Omental fat pad (tissue), 4 donors: ENCODE results near the gene AMER1. TPM values are rescaled to one million over a fixed set of nuclear protein-coding genes. Genes with fewer than 3 reads are reported as not detected.

ENCODE experiments used
- ATAC-seq: fragments of 150-250 bp; one replicate; pipeline ENCODE4 v1.9.1; 2016; ENCODE audit warnings: mild to moderate bottlenecking, moderate library complexity; ENCODE audit not compliant: low FRiP score
- DNase-seq: peaks from one replicate; pipeline ENCODE4 v3.0.0-alpha.2; 2019; ENCODE audit warnings: low spot score
- CTCF ChIP-seq, 3 donors: fragments of 450-650 bp; IDR thresholded peaks; one replicate each; pipeline ENCODE4 v1.5.1; 2016 to 2017; ENCODE audit warnings: antibody characterized with exemption in 3 of 3, mild to moderate bottlenecking in 3 of 3, moderate library complexity in 2 of 3
- total RNA-seq, 4 donors: library from RNA; depleted of rRNA; stranded (reverse); fragments of >200 nt; gene quantifications; one replicate each; pipeline ENCODE4 v1.1.0, GENCODE V29; 2016

The AMER1 gene
- total RNA-seq, 4 donors from 2014 or later = 2.4 to 6.1 (median 4.2) TPM

GRCh38 chrX:64192040-64192439 lies 13.5 kb downstream of the AMER1 start:
- no peak for TF ChIP-seq CTCF (IDR thresholded peaks at IDR 0.05)
- no peak for DNase-seq

DNA sequence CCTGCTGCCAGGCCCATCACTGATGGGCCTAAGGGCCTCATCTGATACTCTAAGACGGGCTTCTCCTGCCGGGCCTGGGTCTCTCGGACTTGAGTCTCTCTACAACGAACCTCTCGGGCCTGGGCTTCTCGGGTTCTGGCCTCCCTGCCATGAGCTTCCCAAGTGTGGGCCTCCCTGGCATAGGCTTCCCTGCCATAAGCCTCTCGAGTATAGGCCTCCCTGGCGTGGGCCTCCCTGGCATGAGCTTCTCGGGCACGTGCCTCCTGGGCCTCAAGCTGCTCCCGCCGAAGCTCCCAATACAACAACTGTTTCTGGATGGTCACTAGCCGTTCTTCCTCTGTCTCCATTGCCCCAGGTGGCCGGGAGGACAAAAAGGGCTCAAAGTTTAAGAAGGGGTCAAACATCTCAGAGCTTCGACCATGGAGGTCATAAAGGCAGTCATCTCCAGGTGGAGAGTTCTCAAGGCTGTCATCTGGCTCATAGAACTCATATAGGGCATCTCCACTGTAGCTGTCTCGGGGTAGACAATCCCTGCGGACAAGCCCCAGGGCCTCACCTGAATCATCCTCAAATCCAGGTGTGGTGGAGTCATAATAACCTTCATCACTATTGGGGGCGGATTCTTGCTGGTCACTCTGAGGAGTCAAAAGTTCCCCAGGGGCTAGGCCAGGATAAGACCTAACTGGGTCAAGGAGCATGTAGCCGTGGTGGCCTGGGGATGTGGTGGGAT lies 14.1 kb downstream of the AMER1 start:
- DNase-seq (no peak), ATAC-seq (no peak)
- no peak for TF ChIP-seq CTCF (IDR thresholded peaks at IDR 0.05)

More at GRCh38 chrX:64192040-64192439, 13.5 kb downstream of the AMER1 start:
- ATAC-seq = no peak

DNA sequence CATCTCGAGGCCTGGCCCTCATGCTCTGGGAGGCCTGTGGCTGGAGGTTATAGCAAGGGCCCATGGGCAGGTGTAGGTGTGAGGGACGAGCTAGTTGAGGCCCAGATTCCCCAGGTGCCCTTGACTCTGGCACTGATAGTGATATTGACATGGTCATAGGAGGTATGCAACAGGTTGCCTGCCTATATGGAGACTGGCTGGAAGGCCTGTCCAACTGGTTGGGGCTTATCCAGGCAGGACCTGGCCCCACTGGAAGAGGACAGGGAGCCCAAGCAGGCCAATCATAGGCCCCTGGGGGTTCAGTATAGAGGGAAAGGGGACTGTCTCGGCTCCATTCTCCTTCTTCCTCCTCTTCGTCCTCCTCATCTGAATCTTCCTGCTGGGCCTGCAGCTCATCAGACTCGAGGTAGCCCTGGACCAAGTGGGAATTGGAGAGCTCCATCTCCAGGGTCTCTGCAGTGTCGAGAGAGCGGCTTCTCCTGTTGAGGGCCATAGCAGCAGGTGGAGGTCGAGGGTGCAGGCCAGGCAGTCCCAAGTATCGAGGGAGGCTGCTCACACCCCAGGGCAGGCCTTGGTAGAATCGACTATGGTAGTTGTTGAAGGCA lies 15.3 kb downstream of the AMER1 start:
- ATAC-seq (no peak), DNase-seq (no peak)
- no peak for TF ChIP-seq CTCF (IDR thresholded peaks at IDR 0.05)

- ATAC-seq = no peak
- TF ChIP-seq CTCF (IDR thresholded peaks at IDR 0.05) = no peak
- DNase-seq = no peak
Observed at GRCh38 chrX:64188901-64189300, 16.6 kb downstream of the AMER1 start.

DNA sequence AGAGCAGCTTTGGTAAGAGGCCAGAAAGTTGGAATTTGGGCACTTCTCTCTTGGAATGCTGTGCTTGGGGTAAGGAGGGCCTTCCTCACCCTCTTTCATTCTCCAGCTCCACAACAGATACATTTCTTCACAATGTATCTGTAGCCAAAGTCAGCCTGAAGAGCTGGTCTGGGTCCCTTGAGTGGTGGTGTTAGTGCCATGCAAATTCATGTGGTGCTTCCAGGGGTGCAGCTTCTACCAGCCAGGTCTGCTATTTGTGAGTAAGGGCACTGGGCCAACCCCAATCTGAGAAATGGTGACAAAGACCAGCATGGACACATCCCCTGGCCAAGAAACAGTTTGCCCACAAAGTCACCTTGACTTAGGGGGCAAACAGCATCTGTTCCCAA lies 17.8 kb downstream of the AMER1 start:
- no peak for TF ChIP-seq CTCF (IDR thresholded peaks at IDR 0.05)
- DNase-seq = no peak
- no peak for ATAC-seq

DNA sequence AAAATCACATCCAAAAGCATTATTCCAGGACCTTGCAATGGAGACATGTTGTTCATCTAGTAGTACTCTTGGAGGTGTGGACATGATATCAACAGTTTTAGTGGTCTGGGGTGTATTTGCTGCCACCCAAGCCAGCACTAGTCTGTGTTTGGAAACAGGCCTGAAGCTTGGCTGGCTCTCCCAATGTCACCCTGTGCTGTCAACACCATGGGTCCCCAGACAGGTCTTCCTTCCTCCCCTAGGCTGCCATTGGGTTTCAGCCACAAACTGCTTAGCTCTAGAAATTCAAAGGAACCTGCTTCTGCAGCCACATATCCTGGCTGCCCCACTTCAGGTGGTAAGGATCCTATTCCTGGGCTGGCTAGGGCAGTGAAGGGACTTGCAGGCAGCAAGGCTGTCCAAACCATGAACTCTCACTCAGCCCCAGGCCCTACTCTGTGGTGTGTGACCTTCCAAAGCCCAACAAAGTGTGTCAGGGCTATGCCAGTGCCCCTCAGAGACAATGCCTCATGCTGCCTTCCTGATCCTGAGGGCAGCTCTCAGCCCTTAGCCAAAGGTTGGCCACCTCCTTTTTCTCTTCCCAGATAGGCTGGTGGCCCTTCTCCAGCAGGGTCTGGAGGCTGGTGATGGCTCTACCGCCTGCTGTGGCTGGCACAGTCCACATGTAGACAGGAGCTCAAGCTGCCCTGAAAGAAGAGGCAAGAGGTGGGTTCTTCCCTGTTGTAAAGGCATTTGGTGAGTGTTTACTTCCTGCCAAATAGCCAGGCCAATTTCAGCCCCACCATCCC lies 18.3 kb downstream of the AMER1 start:
- no peak for TF ChIP-seq CTCF (IDR thresholded peaks at IDR 0.05)
- no peak for DNase-seq
- ATAC-seq = no peak
